BE2C (cell line): ENCODE results near the gene MTRFR.

Experiments used
- DNase-seq: peaks from one replicate; pipeline ENCODE4 v3.0.0-alpha.2; 2020
- H3K27me3 ChIP-seq: fragments of 250-450 bp; sonication (Bioruptor Pico); 2 replicates; pipeline ENCODE4 v1.5.1; 2020; ENCODE audit warnings: mild to moderate bottlenecking
- H3K36me3 ChIP-seq: fragments of 250-450 bp; sonication (Bioruptor Pico); 2 replicates; pipeline ENCODE4 v1.5.1; 2020; ENCODE audit warnings: mild to moderate bottlenecking
- H3K4me1 ChIP-seq: fragments of 250-450 bp; sonication (Bioruptor Pico); 2 replicates; pipeline ENCODE4 v1.5.1; 2020
- H3K4me3 ChIP-seq: 2 replicates; pipeline ENCODE4 v1.5.1; 2011; ENCODE audit warnings: low read depth, low read length
- H3K9me3 ChIP-seq: fragments of 250-450 bp; sonication (Bioruptor Pico); 2 replicates; pipeline ENCODE4 v1.5.1; 2020
- CTCF ChIP-seq: IDR thresholded peaks from 2 replicates; pipeline ENCODE4 v1.5.1; 2012; ENCODE audit warnings: mild to moderate bottlenecking, low read depth, low read length

Gene MTRFR

GRCh38 chr12:123266679-123267277 lies 33.5 kb downstream of the MTRFR start:
- Histone ChIP-seq H3K9me3 (no peaks in the 10 kb centered on the region), H3K4me1 (peaks cover 16% of the 10 kb centered on the region), H3K4me3 (no peak overlapping the region), H3K27me3 (no peaks in the 10 kb centered on the region), H3K36me3 (peaks cover 47% of the 10 kb centered on the region)
- TF ChIP-seq CTCF: no peak
- DNase-seq: no peak

- Histone ChIP-seq H3K36me3 (peaks cover 41% of the 10 kb centered on the region), H3K27me3 (no peaks in the 10 kb centered on the region), H3K9me3 (no peaks in the 10 kb centered on the region), H3K4me3 (no peak overlapping the region), H3K4me1 (peaks cover 16% of the 10 kb centered on the region)
- no peak for DNase-seq
- no peak for TF ChIP-seq CTCF
Observed at GRCh38 chr12:123267335-123267920, 34.2 kb downstream of the MTRFR start.

GRCh38 chr12:123267991-123268843 lies 35.0 kb downstream of the MTRFR start:
- no peaks in the 10 kb centered on the region for H3K27me3 ChIP-seq
- H3K36me3 ChIP-seq: peaks cover 36% of the 10 kb centered on the region
- H3K9me3 ChIP-seq: no peaks in the 10 kb centered on the region
- H3K4me3 ChIP-seq: no peak overlapping the region
- peaks cover 16% of the 10 kb centered on the region for H3K4me1 ChIP-seq
- TF ChIP-seq CTCF: no peak
- DNase-seq: peak; percentile 66

- no peak for DNase-seq
- Histone ChIP-seq H3K4me3 (peak overlapping the region; percentile 89), H3K4me1 (peaks cover 16% of the 10 kb centered on the region), H3K36me3 (peaks cover 29% of the 10 kb centered on the region), H3K9me3 (no peaks in the 10 kb centered on the region), H3K27me3 (no peaks in the 10 kb centered on the region)
- TF ChIP-seq CTCF: no peak
Observed at GRCh38 chr12:123268850-123269249, 35.6 kb downstream of the MTRFR start.

- DNase-seq: peak; percentile 93
- Histone ChIP-seq H3K4me3 (peak overlapping the region; percentile 89), H3K27me3 (no peaks in the 10 kb centered on the region), H3K36me3 (peaks cover 27% of the 10 kb centered on the region), H3K9me3 (no peaks in the 10 kb centered on the region), H3K4me1 (peaks cover 16% of the 10 kb centered on the region)
- TF ChIP-seq CTCF: 0 out of 2 replicates have a peak, but pooled peaks have one; percentile 5
Observed at GRCh38 chr12:123269395-123269892, 36.2 kb downstream of the MTRFR start.
